ENCODE measurements around the gene SH3TC2. TPM values are rescaled to one million over a fixed set of nuclear protein-coding genes. Genes with fewer than 3 reads are reported as not detected.
"Not testable (repeated sequence)": the region's sequence is repeated elsewhere in the genome, so short reads cannot be mapped to it uniquely, and the experiment has no call there.

The SH3TC2 gene
- total RNA-seq, 2 donors from 2014 or later: 0.66 to 2.5 TPM

DNA sequence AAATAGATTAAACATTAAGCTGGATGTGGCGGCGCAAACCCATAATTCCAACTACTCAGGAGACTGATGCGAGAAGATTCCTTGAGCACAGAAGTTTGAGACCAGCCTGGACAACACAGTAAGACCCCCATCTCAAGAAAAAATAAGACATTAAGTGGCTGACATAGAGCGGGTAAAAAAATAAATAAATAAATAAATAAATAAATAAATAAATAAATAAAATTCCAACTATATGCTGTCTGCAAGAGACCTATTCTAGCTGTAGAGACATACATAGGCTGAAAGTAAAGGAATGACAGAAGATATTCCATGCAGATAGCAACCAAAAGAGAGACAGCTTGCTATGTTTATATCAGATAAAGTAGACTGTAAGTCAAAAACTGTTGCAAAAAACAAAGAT, 17.4 kb upstream of the SH3TC2 start:
- intact Hi-C loops (cut with DNase I): no loop called here
- no peaks in the 10 kb centered on the region for H3K4me1 ChIP-seq
- no peaks in the 10 kb centered on the region for H3K9me3 ChIP-seq
- DNase-seq: no peak
- TF ChIP-seq, protein P1, sequence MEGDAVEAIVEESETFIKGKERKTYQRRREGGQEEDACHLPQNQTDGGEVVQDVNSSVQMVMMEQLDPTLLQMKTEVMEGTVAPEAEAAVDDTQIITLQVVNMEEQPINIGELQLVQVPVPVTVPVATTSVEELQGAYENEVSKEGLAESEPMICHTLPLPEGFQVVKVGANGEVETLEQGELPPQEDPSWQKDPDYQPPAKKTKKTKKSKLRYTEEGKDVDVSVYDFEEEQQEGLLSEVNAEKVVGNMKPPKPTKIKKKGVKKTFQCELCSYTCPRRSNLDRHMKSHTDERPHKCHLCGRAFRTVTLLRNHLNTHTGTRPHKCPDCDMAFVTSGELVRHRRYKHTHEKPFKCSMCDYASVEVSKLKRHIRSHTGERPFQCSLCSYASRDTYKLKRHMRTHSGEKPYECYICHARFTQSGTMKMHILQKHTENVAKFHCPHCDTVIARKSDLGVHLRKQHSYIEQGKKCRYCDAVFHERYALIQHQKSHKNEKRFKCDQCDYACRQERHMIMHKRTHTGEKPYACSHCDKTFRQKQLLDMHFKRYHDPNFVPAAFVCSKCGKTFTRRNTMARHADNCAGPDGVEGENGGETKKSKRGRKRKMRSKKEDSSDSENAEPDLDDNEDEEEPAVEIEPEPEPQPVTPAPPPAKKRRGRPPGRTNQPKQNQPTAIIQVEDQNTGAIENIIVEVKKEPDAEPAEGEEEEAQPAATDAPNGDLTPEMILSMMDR (IDR thresholded peaks at IDR 0.05): no peak
- no peak overlapping the region for H3K27ac ChIP-seq
- H3K4me3 ChIP-seq: no peak overlapping the region
- no peaks in the 10 kb centered on the region for H3K36me3 ChIP-seq
- no peak overlapping the region for H3K9ac ChIP-seq (ENCODE audit: low read depth in 2 of 2, low read length in 2 of 2)
- no peaks in the 10 kb centered on the region for H3K27me3 ChIP-seq

DNA sequence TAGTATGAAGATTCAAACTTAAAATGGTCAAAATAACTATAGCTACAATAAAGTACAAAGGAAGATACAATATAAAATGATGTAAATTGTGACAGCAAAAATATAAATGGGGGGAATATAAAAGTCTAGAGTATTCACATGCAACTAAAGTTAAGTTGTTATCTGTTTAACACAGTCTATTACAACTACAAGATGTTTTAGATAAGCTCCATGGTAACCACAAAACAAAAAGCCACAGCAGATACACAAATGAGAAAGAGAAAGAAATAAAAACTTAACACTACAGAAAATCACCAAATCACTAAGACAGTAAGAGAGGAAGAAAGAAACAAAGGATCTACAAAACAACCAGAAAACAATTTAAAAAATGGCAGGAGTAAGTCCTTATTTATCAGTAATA, 17.0 kb upstream of the SH3TC2 start:
- TF ChIP-seq, protein P1 (IDR thresholded peaks at IDR 0.05): no peak
- intact Hi-C loops (cut with DNase I): no loop called here
- DNase-seq: no peak
- Histone ChIP-seq H3K9me3 (no peaks in the 10 kb centered on the region), H3K9ac (ENCODE audit: low read depth in 2 of 2, low read length in 2 of 2) (no peak overlapping the region), H3K27me3 (no peaks in the 10 kb centered on the region), H3K27ac (no peak overlapping the region), H3K4me3 (no peak overlapping the region), H3K4me1 (no peaks in the 10 kb centered on the region), H3K36me3 (no peaks in the 10 kb centered on the region)

DNA sequence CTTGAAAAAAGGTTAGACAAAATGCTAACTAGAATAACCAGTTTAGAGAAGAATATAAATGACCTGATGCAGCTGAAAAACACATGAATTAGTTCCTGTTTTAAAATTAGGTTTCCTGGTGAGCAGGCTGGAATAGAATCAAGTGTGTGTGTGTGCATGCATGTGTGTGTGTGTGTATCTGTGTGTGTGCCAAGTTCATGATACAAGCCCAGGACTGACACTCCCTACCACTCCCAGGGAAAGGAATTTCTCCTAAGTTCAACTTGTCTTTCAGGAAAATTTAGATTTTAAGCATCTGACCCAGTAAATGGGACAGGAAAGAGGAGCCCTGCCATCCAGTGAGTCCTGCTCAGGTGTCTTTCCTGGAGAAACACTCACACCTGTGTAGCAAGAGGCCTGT, 11.2 kb upstream of the SH3TC2 start:
- H3K36me3 ChIP-seq; intact Hi-C loops (cut with DNase I); H3K4me3 ChIP-seq; DNase-seq; H3K9ac ChIP-seq (ENCODE audit: low read depth in 2 of 2, low read length in 2 of 2); H3K27ac ChIP-seq; H3K9me3 ChIP-seq; H3K27me3 ChIP-seq; H3K4me1 ChIP-seq: not testable (repeated sequence)

DNA sequence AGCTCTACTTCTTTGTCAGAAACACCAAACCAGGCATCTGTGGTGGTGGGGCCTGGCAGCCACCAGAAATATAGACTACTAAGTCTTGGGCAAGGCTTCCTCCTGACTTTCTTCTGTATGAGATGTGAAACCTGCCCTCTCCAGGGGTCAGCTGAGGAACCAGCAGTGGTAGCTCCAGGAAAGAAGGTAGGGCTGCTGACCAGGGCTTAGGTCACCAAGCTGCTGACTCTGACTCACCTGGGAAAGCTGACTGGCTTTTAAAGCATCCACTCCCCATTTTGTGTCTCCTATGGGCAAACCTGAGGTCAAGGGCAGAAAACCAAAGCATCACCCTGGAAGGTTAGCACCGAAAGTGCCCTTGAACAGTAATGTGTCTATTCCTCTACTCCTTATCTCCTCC, 10.4 kb upstream of the SH3TC2 start:
- Histone ChIP-seq H3K27ac (no peak overlapping the region), H3K27me3 (no peaks in the 10 kb centered on the region), H3K36me3 (no peaks in the 10 kb centered on the region), H3K4me3 (no peak overlapping the region), H3K9me3 (no peaks in the 10 kb centered on the region), H3K4me1 (no peaks in the 10 kb centered on the region), H3K9ac (ENCODE audit: low read depth in 2 of 2, low read length in 2 of 2) (no peak overlapping the region)
- TF ChIP-seq, protein P1 (IDR thresholded peaks at IDR 0.05): no peak
- no peak for DNase-seq
- intact Hi-C loops (cut with DNase I): no loop called here

DNA sequence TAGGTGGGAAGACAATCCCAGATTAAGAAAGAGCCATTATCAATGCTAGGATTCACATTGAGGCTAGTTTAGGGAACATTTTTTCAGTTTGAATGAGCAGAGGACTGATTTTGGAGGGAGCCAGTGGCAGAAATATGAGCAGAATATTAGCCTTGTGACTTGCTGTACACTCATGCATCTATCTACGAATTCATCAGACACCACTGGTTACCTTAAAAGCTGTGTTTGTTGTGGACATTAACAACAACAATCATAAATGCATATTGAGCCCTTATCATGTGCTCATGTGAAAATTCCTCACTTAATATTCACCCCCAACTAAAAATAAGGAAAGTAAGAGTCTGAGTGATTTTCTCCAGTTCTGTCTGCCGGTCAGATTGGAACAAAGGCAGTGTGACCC, 9.9 kb upstream of the SH3TC2 start:
- H3K4me3 ChIP-seq: no peak overlapping the region
- DNase-seq: no peak
- no peak overlapping the region for H3K27ac ChIP-seq
- TF ChIP-seq, protein P1 (IDR thresholded peaks at IDR 0.05): no peak
- H3K4me1 ChIP-seq: no peaks in the 10 kb centered on the region
- H3K27me3 ChIP-seq: no peaks in the 10 kb centered on the region
- no peaks in the 10 kb centered on the region for H3K9me3 ChIP-seq
- intact Hi-C loops (cut with DNase I): no loop called here
- H3K36me3 ChIP-seq: no peaks in the 10 kb centered on the region
- H3K9ac ChIP-seq (ENCODE audit: low read depth in 2 of 2, low read length in 2 of 2): no peak overlapping the region

DNA sequence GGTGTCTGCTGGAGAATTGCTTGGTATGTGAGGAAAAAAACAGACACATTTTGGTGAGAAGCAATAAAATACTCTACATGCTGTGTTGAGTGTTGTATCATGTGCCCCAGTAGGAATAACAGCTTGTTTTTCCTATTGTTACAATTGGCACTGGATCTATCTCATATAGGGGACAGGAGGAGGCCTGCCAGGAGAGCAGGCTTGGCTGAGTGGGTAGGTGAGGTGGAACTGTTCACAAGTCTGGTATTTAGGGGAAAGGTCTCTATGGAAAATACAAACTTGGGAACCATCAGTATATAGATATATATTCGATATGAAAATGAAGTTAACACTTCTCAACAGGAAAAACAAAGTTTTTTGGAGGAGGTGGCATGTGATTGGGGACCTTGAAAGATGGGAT, 9.5 kb upstream of the SH3TC2 start:
- Histone ChIP-seq H3K4me3 (no peak overlapping the region), H3K36me3 (no peaks in the 10 kb centered on the region), H3K9ac (ENCODE audit: low read depth in 2 of 2, low read length in 2 of 2) (no peak overlapping the region), H3K27me3 (no peaks in the 10 kb centered on the region), H3K27ac (no peak overlapping the region), H3K4me1 (no peaks in the 10 kb centered on the region), H3K9me3 (no peaks in the 10 kb centered on the region)
- no peak for DNase-seq
- TF ChIP-seq, protein P1 (IDR thresholded peaks at IDR 0.05): no peak
- intact Hi-C loops (cut with DNase I): no loop called here
